OCI-LY3 (cell line): Measurements from ENCODE around the gene FSTL4.

Experiments used
- EZH2phosphoT487 ChIP-seq: fragments of 200-600 bp; shearing (Covaris generic); IDR thresholded peaks from 2 replicates; pipeline ENCODE4 v1.6.1; 2018; ENCODE audit warnings: antibody characterized with exemption, mixed run types, low read depth
- TF ChIP-seq, protein P1 (sequence below): fragments of 200-600, 300-600 bp; sonication (generic); IDR thresholded peaks from 2 replicates; pipeline ENCODE4 v1.5.1; 2014; ENCODE audit warnings: antibody characterized with exemption, low read length, low read depth

DNA sequence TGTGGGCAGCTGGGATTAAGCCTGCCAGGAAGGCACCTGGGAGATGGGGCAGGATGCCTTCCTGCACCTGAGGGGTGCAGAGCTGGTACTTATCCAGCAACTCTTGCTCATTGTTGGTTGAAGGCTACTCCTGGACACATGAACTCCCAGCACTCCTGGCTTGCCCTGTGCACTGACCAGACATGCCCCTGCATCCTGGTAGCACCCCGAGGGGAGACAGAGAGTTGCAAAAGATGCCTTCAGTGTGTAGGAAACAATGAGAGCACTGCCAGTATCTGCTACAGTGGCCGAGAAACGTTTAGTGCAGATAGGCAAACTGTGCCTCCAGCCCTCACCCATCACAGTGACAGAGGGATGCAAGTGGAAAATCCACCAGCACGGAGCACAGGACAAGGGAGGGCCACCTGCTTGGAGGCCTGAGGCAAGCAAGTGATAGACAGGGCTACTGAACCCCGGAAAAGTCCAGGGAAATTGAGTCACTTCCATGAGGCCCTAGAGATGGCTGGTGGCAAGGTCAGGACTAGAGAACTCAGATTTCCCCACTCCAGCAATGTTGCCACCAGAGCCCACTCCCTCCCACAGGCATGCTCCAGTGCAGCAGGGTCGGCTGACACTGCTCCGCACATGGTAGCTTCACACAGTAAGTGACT is 171.1 kb downstream of the FSTL4 start:
- TF ChIP-seq, protein P1, sequence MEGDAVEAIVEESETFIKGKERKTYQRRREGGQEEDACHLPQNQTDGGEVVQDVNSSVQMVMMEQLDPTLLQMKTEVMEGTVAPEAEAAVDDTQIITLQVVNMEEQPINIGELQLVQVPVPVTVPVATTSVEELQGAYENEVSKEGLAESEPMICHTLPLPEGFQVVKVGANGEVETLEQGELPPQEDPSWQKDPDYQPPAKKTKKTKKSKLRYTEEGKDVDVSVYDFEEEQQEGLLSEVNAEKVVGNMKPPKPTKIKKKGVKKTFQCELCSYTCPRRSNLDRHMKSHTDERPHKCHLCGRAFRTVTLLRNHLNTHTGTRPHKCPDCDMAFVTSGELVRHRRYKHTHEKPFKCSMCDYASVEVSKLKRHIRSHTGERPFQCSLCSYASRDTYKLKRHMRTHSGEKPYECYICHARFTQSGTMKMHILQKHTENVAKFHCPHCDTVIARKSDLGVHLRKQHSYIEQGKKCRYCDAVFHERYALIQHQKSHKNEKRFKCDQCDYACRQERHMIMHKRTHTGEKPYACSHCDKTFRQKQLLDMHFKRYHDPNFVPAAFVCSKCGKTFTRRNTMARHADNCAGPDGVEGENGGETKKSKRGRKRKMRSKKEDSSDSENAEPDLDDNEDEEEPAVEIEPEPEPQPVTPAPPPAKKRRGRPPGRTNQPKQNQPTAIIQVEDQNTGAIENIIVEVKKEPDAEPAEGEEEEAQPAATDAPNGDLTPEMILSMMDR: no peak
- no peak for TF ChIP-seq EZH2phosphoT487
